ENCODE data around the gene ANKRD27.
"Not testable (repeated sequence)": the region's sequence is repeated elsewhere in the genome, so short reads cannot be mapped to it uniquely, and the experiment has no call there.

Gene ANKRD27

GRCh38 chr19:32603961-32604360 is 71.0 kb downstream of the ANKRD27 start:
- no peak for DNase-seq (ENCODE audit: low spot score)

- peak; percentile 82 for DNase-seq (ENCODE audit: low spot score)
Measured at GRCh38 chr19:32599736-32600157, 75.2 kb downstream of the ANKRD27 start.

- no peak for DNase-seq (ENCODE audit: low spot score)
Measured at GRCh38 chr19:32599258-32599657, 75.7 kb downstream of the ANKRD27 start.

DNA sequence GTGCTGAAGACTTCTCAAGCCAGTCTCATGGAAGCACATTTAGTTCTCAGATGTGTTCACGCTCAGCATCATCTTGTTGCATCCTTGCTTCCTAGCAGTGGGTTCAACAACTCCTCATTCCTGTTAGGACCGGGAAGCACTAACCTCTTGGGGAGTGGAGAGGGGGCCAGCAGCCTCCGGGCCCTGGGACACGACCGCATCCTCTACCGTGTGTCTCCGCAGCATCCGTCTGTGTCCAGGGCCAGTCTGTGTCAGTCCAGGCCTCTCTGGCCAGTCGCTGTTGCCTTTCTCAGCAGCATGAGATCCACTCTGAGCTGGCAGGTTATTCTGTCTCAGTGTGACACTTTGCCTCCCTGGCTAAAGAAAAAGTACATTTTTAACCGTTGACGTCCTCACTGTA is 77.0 kb downstream of the ANKRD27 start:
- DNase-seq (ENCODE audit: low spot score), result no peak

- no peak for DNase-seq (ENCODE audit: low spot score)
Measured at GRCh38 chr19:32595491-32595890, 79.5 kb downstream of the ANKRD27 start.

DNA sequence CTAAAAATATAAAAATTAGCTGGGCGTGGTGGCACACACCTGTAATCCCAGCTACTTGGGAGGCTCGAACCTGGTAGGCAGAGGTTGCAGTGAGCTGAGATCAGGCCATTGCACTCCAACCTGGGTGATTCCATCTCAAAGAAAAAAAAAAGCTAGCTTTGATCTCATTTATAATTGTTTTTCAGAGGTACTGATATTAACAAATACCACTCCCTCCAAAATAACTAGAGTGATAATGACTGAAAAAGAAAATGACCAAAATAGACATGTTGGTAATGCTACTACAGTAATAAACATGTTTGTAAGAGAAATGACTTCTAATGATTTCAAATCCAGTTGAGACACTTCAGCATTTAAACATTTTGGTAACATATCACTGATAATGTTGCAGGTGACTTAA is 81.0 kb downstream of the ANKRD27 start:
- DNase-seq (ENCODE audit: low spot score), result no peak

DNA sequence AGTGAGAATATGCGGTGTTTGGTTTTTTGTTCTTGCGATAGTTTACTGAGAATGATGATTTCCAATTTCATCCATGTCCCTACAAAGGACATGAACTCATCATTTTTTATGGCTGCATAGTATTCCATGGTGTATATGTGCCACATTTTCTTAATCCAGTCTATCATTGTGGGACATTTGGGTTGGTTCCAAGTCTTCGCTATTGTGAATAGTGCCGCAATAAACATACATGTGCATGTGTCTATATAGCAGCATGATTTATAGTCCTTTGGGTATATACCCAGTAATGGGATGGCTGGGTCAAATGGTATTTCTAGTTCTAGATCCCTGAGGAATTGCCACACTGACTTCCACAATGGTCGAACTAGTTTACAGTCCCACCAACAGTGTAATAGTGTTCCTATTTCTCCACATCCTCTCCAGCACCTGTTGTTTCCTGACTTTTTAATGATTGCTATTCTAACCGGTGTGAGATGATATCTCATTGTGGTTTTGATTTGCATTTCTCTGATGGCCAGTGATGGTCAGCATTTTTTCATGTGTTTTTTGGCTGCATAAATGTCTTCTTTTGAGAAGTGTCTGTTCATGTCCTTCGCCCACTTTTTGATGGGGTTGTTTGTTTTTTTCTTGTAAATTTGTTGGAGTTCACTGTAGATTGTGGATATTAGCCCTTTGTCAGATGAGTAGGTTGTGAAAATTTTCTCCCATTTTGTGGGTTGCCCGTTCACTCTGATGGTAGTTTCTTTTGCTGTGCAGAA is 87.1 kb downstream of the ANKRD27 start:
- not testable (repeated sequence) for DNase-seq (ENCODE audit: low spot score)

- DNase-seq (ENCODE audit: low spot score), result peak; percentile 43
Measured at GRCh38 chr19:32581705-32582179, 93.2 kb downstream of the ANKRD27 start.

DNA sequence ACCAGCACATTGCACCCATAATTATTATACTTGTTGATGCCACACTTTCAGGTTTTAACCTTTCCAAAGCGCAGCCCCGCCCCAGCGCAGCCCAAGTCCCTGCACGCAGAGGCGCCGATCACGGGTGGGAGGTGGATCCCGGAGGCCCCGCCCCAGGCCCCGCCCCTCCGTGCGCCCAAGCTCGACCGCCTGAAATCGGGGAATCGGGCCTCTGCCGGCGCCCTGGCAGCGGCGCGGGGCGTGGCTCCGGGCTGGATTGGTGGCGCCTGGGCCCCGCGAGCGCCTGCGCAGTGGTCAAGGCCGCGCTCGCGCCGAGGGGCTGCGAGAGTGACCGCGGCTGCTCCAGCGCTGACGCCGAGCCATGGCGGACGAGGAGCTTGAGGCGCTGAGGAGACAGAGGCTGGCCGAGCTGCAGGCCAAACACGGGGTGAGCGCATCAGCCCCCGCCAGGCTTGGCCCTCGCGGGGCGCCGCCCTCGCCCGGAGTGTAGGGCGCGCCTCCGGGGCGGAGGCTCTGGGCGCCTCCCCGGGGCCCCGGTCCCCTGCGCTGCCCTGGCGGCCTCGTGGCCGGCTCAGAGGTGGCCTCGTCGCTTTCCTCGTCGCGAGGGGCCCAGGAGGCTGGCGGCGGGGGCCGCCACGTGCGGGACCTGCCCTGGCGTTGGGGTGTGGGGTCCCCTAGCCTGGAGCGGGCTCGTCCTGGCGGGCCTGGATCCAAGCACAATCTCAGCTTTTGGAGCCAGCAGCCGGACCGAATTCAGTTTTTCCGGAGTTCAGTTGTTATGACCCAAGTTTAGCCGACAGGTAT is 93.9 kb downstream of the ANKRD27 start, which contains the start of gene PDCD5:
PDCD5 (plus strand) TSS at position 290 of the 804 bp plus-strand sequence; CDS start at position 362, 72 bp downstream.
- DNase-seq (ENCODE audit: low spot score), result peak; percentile 97

- no peak for DNase-seq (ENCODE audit: low spot score)
Measured at GRCh38 chr19:32580353-32580900, 94.6 kb downstream of the ANKRD27 start.

DNA sequence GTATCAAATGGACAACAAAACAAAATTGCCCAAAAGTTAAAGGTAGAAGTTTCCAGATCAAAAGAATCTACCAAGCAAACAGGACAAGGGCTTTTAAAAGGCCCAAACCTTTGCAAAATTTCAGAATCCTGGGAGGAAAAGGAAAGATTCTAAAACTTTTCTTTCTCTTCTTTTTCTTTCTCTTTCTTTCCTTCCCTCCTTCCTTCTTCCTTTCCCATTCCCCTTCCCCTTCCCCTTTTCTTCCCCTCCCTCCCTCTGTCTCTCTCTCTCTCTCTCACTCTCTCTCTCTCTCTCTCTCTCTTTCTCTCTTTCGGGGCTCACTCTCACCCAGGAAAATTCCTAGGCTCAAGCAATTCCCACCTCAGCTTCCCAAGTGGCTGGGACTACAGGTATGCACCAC is 98.2 kb downstream of the ANKRD27 start:
- no peak for DNase-seq (ENCODE audit: low spot score)

- DNase-seq (ENCODE audit: low spot score), result no peak
Measured at GRCh38 chr19:32573492-32573794, 101.5 kb downstream of the ANKRD27 start.

- not testable (repeated sequence) for DNase-seq (ENCODE audit: low spot score)
Measured at GRCh38 chr19:32572700-32573491, 102.1 kb downstream of the ANKRD27 start.

GRCh38 chr19:32571471-32572075 is 103.4 kb downstream of the ANKRD27 start:
- DNase-seq (ENCODE audit: low spot score), result not testable (repeated sequence)

GRCh38 chr19:32570081-32570785 is 104.7 kb downstream of the ANKRD27 start:
- peak; percentile 64 for DNase-seq (ENCODE audit: low spot score)

- no peak for DNase-seq (ENCODE audit: low spot score)
Measured at GRCh38 chr19:32567486-32567885, 107.5 kb downstream of the ANKRD27 start.

DNA sequence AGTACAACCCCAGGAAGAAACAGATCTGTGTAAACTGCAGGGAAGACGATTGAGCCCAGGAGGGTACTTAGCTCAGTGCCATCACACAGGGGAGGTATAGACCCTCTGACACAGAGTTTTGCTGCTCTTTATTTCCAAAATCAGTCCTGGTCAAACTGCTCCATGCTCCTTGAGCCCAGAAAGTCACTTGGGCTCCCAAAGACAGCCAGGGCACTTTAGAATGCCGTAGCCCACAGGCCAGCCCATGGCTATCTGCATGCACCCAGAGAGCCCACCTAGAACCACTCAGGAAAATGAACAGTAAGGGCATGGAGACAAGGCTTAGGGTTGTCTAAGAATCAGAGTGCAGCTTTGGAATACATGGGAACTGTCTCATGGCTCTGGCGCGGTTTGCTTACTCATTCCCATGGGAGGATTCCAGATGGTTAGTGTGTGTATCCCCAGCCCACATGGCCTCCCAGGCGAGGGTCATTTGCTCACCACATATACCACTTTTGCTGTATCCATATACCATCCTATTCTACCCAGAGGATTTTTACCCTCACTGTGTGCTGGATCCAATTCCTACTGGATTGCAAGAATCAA is 108.6 kb downstream of the ANKRD27 start:
- no peak for DNase-seq (ENCODE audit: low spot score)

- DNase-seq (ENCODE audit: low spot score), result no peak
Measured at GRCh38 chr19:32563761-32564160, 111.2 kb downstream of the ANKRD27 start.

GRCh38 chr19:32558607-32559228 is 116.3 kb downstream of the ANKRD27 start:
- DNase-seq (ENCODE audit: low spot score), result no peak

DNA sequence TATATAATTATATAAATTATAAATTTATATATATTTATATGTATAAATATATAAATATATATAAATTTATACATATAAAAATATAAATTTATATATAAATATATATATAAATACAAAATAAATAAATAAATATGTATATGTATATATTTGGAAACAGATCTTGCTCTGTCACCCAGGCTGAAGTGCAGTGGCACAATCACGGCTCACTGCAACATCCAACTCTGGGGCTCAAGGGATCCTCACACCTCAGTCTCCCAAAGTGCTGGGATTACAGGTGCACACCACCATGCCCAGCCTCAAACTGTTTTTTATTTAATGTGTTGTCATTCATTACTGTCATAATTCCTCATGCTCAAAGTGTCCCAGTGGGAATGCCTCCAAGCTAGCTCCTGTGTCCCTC is 119.2 kb downstream of the ANKRD27 start:
- DNase-seq (ENCODE audit: low spot score), result no peak

All from HuH-7 (cell line).